IPS-NIHi11 (cell line): ENCODE results near the gene EXOC3L1.

Experiments used
- DNase-seq: peaks from one replicate; pipeline ENCODE4 v3.0.0; 2012; ENCODE audit warnings: mixed read lengths, low spot score

Gene EXOC3L1

DNA sequence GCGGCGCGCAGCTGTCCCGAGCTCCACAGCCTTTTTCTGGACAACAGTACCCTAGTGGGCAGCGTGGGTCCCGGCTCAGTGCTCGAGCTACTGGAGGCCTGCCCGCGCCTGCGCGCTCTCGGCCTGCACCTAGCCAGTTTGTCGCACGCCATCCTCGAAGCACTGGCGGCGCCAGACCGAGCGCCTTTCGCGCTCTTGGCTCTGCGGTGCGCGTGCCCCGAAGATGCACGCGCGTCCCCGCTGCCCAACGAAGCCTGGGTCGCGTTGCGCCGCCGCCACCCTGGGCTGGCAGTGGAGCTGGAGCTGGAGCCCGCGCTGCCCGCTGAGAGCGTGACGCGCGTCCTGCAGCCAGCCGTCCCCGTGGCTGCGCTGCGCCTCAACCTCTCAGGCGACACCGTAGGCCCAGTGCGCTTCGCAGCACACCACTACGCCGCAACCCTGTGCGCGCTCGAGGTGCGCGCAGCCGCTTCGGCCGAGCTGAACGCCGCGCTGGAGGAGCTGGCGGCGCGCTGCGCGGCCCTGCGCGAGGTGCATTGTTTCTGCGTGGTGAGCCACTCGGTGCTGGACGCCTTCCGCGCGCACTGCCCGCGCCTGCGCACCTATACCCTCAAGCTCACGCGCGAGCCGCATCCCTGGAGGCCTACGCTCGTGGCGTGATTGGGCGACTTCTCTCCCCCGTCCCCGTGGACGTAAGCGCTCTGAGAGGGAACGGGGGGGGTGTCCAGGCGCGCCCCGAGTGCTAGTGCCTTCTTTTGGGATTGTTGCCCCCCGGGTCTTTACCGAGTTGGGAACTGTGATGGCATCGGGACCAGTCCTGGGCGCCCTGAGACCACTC is 26.6 kb downstream of the EXOC3L1 start:
- no peak for DNase-seq

- DNase-seq: no peak
Observed at GRCh38 chr16:67162506-67163163, 27.3 kb downstream of the EXOC3L1 start.

GRCh38 chr16:67161595-67162058 is 28.3 kb downstream of the EXOC3L1 start:
- DNase-seq: no peak

GRCh38 chr16:67158637-67159600 is 31.0 kb downstream of the EXOC3L1 start:
- no peak for DNase-seq

DNA sequence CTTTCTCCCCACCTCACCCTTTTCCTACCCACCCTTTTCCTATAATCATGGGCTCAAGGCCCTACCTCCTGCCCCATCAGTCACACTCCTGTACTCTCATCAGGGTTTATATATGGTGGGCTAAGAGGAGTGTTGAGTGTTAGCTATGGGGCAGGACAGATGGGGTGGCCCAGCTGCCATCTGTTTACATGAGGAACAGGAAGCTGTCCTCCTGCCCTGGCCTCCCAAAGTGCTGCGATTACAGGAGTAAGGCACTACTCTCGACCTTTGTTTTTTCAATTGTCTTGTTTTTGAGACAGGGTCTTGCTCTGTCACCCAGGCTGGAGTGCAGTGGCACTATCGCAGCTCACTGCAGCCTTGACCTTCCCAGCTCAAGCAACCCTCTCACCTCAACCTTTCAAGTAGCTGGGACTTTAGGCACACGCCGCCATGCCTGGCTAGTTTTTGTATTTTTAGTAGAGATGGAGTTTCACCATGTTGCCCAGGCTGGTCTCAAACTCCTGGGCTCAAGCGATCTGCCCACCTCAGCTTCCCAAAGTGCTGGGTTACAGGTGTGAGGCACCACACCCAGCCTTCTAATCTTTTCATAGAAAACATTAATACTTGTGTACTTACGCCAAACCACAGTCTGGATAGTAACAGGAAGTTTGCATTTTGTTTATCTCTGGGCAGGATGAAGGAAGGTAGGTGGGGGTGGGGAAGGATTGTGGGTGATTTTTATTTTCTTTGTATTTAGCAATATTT is 31.9 kb downstream of the EXOC3L1 start:
- no peak for DNase-seq

DNA sequence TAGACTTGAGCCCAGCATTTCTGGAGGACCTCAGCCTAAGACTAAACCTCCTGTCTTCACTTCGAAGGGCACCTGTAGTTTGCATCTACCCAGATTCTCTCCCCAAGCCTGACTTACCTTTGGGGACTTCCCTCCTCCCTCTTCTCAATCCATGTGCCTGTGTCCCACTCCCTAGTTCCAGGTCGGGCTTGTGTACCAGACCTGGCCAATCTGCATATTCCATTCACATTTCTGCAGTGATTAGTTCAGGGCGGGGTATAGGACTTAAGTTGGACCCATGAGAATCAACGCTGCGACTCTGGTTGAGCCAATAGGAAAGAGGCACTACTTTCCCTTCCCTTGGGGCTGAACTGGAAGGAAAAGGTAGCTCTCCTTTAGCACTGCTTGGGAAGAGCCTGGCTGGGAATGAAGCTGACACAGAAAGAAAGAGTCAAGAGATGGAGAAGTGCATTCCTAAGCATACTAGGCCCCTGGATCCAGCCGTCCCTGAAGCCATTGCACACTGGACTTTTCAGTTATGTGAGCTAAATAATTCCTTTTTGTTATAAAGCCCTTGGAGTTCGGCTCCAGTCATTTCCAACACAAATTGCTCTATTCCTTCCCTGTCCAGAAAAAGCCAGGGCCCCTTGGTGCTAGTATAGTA is 32.7 kb downstream of the EXOC3L1 start:
- no peak for DNase-seq

GRCh38 chr16:67156143-67156844 is 33.6 kb downstream of the EXOC3L1 start:
- no peak for DNase-seq

- peak; percentile 93 for DNase-seq
Observed at GRCh38 chr16:67155295-67156142, 34.4 kb downstream of the EXOC3L1 start.

DNA sequence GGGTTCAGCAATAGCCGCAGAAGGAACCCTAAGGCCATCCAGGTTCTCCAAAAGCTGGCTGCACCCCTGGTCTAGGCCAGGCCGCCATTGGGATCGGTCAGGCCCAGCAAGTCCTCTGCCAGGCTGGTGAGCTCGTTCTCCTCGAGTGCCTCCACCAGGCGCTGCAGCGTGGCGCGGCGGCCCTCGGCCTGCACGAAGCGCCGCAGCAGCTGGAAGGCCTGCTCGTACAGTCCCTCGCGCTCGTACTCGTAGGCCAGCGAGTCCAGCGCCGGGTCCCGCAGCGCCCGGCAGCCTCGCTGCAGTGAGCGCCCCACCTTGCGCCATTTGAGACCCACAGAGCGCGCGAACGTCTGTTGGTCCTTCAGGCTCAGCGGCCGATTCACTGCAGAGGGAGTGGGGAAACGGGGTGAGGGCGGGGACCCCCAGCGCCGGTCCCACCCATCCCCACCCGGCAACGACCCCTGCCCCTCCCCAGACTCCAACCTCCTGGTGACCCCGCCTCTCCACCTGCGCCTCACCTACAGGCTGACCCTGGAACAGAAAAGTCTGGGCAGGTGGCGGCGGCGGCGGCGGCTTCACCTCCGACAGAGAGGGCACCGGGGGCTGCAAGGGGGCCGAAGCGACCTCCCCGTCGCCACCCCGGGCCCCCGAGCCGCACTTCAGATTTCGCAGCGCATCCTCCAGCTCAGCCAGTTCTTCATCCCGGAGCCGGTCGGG is 35.2 kb downstream of the EXOC3L1 start:
- DNase-seq: peak; percentile 30

GRCh38 chr16:67151431-67152097 is 38.4 kb downstream of the EXOC3L1 start:
- DNase-seq: no peak

DNA sequence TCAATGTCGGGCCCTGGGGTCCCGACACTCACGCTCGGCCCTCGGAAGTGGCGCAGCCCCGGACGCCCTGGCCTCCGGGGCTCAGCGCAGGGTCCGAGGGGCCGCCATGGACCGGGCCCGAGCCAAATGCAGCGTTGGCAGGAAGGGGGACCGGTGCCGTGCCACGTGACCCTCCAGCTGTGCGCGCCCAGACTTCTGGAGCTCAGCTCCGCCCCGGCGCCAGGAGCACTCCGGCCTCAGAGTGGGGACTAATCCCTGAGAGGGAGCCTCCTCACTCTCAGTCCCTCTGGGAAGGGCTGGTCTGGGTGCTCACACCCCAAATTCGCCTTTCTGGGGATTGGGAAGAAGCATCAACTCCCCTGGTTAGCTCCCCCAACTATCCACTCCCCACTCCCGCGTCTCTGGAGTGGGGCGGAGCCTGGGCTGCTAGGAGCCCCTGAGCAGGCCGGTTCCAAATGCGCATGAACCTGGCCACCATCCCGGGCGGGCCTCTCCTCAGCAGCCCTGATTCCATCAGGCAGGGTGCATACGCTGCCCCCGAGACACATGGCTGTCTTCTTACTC is 39.0 kb downstream of the EXOC3L1 start, which contains the start of gene B3GNT9:
B3GNT9 (minus strand) TSS at position 166 of the 564 bp plus-strand sequence. CDS start 513 bp downstream, outside the sequence.
- DNase-seq: peak; percentile 85

- peak; percentile 89 for DNase-seq
Observed at GRCh38 chr16:67150047-67150832, 39.7 kb downstream of the EXOC3L1 start.

GRCh38 chr16:67149276-67150046 is 40.5 kb downstream of the EXOC3L1 start:
- DNase-seq: peak; percentile 95

DNA sequence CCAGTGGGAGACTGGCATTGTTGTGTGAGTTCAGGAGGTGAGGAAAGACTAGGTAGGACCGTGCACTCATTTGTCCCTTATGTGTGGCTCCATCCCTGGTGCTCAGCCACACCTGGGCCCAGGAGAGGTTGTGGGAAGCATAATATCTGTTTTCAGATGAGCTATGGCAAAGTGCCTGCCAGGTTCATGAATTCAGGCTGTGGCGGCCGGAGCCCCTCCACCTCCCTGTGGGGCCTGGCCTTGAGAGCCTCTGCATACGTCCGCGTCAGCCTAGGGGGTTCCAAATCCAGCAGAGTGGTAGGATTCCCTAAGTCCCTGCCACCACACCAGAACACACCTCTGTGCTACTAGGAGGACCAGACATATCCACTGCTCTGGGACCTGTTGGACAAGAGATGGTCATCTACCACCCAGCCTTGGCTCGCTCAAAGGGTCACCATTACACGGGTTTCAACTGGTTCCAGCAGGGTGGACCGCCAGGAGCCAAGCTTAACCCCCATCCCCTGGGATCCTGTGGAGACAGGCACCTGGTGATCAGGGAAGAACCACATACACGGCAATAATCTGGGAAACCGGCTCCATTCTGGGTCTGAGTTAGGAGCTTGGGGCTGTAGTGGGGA is 41.2 kb downstream of the EXOC3L1 start:
- no peak for DNase-seq

GRCh38 chr16:67148221-67148620 is 41.7 kb downstream of the EXOC3L1 start:
- no peak for DNase-seq
